ENCODE results near the gene CALML4.

DNA sequence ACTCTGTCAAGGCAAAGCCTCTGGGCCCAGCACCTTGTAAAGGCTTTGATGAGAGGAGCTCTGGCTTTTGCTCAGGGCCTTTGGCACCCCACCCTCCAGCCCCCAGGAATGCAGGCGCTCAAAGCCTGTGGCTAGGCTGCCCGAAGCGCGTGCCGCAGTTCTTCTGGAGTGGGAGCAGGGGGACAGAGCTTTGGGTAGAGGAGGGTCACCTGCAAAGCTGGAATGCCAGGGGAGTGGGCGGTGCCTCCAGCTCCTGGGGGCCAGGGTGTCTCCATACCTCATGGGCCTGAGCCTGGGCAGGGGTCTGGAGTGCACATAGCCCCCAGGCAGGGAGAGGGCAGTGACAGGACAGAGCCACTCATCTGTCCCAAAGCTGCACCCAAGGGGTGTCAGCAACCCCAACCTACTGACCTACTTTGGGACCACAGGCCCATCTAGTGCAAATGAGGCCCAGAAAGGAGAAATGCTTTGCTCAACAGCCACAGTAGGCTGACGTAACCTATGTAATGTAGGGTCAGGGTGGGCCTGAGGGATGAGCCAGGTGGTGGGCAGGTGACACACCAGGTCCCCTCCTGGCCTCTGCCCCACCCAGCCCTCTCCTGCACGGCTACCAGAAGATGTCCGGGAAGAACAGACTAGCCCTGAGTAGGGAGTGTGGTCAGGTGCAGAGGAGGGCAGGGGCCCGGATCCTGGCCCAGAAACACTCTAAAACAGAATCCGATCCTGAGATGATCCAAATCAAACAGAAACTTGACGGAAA lies 2.2 kb upstream of the CALML4 start:
- TF ChIP-seq, protein P1, sequence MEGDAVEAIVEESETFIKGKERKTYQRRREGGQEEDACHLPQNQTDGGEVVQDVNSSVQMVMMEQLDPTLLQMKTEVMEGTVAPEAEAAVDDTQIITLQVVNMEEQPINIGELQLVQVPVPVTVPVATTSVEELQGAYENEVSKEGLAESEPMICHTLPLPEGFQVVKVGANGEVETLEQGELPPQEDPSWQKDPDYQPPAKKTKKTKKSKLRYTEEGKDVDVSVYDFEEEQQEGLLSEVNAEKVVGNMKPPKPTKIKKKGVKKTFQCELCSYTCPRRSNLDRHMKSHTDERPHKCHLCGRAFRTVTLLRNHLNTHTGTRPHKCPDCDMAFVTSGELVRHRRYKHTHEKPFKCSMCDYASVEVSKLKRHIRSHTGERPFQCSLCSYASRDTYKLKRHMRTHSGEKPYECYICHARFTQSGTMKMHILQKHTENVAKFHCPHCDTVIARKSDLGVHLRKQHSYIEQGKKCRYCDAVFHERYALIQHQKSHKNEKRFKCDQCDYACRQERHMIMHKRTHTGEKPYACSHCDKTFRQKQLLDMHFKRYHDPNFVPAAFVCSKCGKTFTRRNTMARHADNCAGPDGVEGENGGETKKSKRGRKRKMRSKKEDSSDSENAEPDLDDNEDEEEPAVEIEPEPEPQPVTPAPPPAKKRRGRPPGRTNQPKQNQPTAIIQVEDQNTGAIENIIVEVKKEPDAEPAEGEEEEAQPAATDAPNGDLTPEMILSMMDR (IDR thresholded peaks at IDR 0.05; ENCODE audit: poor library complexity), result no peak
- TF ChIP-seq EZH2 (IDR thresholded peaks at IDR 0.05; ENCODE audit: borderline replicate concordance) (no peak), EZH2phosphoT487 (IDR thresholded peaks at IDR 0.05; ENCODE audit: low read depth, severe bottlenecking, unreplicated experiment) (no peak)
